ENCODE data around the gene NEK5.

DNA sequence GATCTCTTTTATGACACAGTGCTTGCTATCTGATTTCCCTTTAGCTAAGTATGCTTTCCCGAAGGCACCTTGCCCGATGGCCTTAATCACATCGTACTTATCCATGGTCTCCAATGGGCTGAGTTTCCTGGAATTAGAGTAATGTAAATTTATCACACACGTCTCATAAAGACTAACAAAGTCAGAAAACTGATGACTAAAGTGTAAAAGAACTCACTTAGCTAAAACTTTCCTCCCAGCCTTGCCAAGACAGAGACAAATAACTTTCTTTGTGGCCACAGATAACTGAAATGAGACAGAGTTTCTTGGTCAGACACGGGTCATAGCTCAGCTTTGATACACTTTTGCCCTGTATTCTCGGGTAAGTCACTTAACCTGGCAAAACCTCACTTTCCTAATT, 1.5 kb downstream of the NEK5 start:
- TF ChIP-seq, protein P1, sequence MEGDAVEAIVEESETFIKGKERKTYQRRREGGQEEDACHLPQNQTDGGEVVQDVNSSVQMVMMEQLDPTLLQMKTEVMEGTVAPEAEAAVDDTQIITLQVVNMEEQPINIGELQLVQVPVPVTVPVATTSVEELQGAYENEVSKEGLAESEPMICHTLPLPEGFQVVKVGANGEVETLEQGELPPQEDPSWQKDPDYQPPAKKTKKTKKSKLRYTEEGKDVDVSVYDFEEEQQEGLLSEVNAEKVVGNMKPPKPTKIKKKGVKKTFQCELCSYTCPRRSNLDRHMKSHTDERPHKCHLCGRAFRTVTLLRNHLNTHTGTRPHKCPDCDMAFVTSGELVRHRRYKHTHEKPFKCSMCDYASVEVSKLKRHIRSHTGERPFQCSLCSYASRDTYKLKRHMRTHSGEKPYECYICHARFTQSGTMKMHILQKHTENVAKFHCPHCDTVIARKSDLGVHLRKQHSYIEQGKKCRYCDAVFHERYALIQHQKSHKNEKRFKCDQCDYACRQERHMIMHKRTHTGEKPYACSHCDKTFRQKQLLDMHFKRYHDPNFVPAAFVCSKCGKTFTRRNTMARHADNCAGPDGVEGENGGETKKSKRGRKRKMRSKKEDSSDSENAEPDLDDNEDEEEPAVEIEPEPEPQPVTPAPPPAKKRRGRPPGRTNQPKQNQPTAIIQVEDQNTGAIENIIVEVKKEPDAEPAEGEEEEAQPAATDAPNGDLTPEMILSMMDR (IDR thresholded peaks at IDR 0.05): no peak
- no peak for TF ChIP-seq EP300 (IDR thresholded peaks at IDR 0.05)
- no peak for TF ChIP-seq POLR2A (IDR thresholded peaks at IDR 0.05)

Data from stomach (tissue), 4 donors.